ENCODE results near the gene BPIFB4. TPM values are rescaled to one million over a fixed set of nuclear protein-coding genes. Genes with fewer than 3 reads are reported as not detected.

Gene BPIFB4
- not detected for polyA plus RNA-seq (2013, experiment 1 of 4)
- polyA plus RNA-seq (2013, experiment 2 of 4): not detected
- polyA plus RNA-seq (2013, experiment 3 of 4): not detected
- polyA plus RNA-seq (2013, experiment 4 of 4): not detected

- WGBS, 2 experiments: 94% methylated on average over 2 of the region's 2 CpGs
- H3K4me1 ChIP-seq (ENCODE audit: control insufficient read depth, insufficient read depth, low read length): no peaks in the 10 kb centered on the region
- no peak within 1 kb of the TSS for H3K27ac ChIP-seq (ENCODE audit: insufficient read depth, low read depth, low read length, poor library complexity, severe bottlenecking)
- H3K4me3 ChIP-seq (ENCODE audit: insufficient read depth, low read depth, low read length): no peak within 1 kb of the TSS
- no peaks in the 10 kb centered on the region for H3K9me3 ChIP-seq (ENCODE audit: control insufficient read depth, low read length)
- no peaks in the 10 kb centered on the region for H3K36me3 ChIP-seq (ENCODE audit: control insufficient read depth, insufficient read depth, low read length)
- H3K27me3 ChIP-seq (ENCODE audit: control insufficient read depth, insufficient read depth, low read length, poor library complexity, severe bottlenecking): no peaks in the 10 kb centered on the region
Measured at GRCh38 chr20:33079259-33079658, at the start of gene BPIFB4. TSS of gene BPIFB4 (plus strand) at chr20:33079643. CDS start at chr20:33081527, 1,884 bp downstream.

DNA sequence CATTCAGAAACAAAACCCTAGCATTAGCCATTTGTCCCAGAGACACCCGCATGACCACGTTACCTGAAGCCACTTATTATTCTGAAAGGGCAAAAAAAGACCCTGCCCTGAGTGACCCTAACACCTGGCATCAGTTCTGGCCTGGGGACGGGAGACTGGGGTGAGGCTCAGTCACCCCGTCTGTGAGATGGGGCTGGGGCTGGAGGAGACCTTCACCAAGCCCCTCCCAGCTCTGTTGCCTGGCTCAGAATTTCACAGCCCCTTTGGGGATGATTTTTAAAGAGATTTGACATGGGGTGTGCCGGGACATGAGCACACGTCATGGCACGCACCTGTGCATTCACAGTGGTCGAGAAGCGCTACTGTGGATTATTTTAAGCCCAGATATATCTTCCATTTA lies 49.4 kb upstream of the BPIFB4 start:
- Histone ChIP-seq H3K36me3 (ENCODE audit: control insufficient read depth, insufficient read depth, low read length) (no peaks in the 10 kb centered on the region), H3K27me3 (ENCODE audit: control insufficient read depth, insufficient read depth, low read length, poor library complexity, severe bottlenecking) (no peaks in the 10 kb centered on the region), H3K9me3 (ENCODE audit: control insufficient read depth, low read length) (no peaks in the 10 kb centered on the region), H3K4me3 (ENCODE audit: insufficient read depth, low read depth, low read length) (no peak overlapping the region), H3K4me1 (ENCODE audit: control insufficient read depth, insufficient read depth, low read length) (no peaks in the 10 kb centered on the region), H3K27ac (ENCODE audit: insufficient read depth, low read depth, low read length, poor library complexity, severe bottlenecking) (no peak overlapping the region)
- WGBS, 2 experiments: 92 to 93% methylated on average over 9 of the region's 9 CpGs

GRCh38 chr20:33030569-33030968 lies 48.9 kb upstream of the BPIFB4 start:
- Histone ChIP-seq H3K27ac (ENCODE audit: insufficient read depth, low read depth, low read length, poor library complexity, severe bottlenecking) (no peak overlapping the region), H3K4me3 (ENCODE audit: insufficient read depth, low read depth, low read length) (no peak overlapping the region), H3K36me3 (ENCODE audit: control insufficient read depth, insufficient read depth, low read length) (no peaks in the 10 kb centered on the region), H3K4me1 (ENCODE audit: control insufficient read depth, insufficient read depth, low read length) (no peaks in the 10 kb centered on the region), H3K9me3 (ENCODE audit: control insufficient read depth, low read length) (no peaks in the 10 kb centered on the region), H3K27me3 (ENCODE audit: control insufficient read depth, insufficient read depth, low read length, poor library complexity, severe bottlenecking) (no peaks in the 10 kb centered on the region)
- 91 to 93% methylated on average over 6 of the region's 6 CpGs for WGBS, 2 experiments

- H3K4me3 ChIP-seq (ENCODE audit: insufficient read depth, low read depth, low read length): no peak within 1 kb of the TSS
- WGBS, 2 experiments: 93 to 96% methylated on average over 10 of the region's 10 CpGs
Measured at GRCh38 chr20:33031531-33031930, 47.9 kb upstream of the BPIFB4 start, which contains the start of gene BPIFB6. TSS of gene BPIFB6 (plus strand) at chr20:33031648. CDS start at chr20:33031648, 0 bp downstream.

GRCh38 chr20:33032555-33032954 lies 46.9 kb upstream of the BPIFB4 start:
- H3K27ac ChIP-seq (ENCODE audit: insufficient read depth, low read depth, low read length, poor library complexity, severe bottlenecking): no peak overlapping the region
- 80 to 86% methylated on average over 6 of the region's 6 CpGs for whole genome bisulfite sequencing, 2 experiments
- H3K9me3 ChIP-seq (ENCODE audit: control insufficient read depth, low read length): no peaks in the 10 kb centered on the region
- no peak overlapping the region for H3K4me3 ChIP-seq (ENCODE audit: insufficient read depth, low read depth, low read length)
- H3K27me3 ChIP-seq (ENCODE audit: control insufficient read depth, insufficient read depth, low read length, poor library complexity, severe bottlenecking): no peaks in the 10 kb centered on the region
- H3K36me3 ChIP-seq (ENCODE audit: control insufficient read depth, insufficient read depth, low read length): no peaks in the 10 kb centered on the region
- no peaks in the 10 kb centered on the region for H3K4me1 ChIP-seq (ENCODE audit: control insufficient read depth, insufficient read depth, low read length)

More at GRCh38 chr20:33031531-33031930, 47.9 kb upstream of the BPIFB4 start, which contains the start of gene BPIFB6:
- H3K9me3 ChIP-seq (ENCODE audit: control insufficient read depth, low read length): no peaks in the 10 kb centered on the region
- no peak within 1 kb of the TSS for H3K27ac ChIP-seq (ENCODE audit: insufficient read depth, low read depth, low read length, poor library complexity, severe bottlenecking)
- H3K27me3 ChIP-seq (ENCODE audit: control insufficient read depth, insufficient read depth, low read length, poor library complexity, severe bottlenecking): no peaks in the 10 kb centered on the region
- no peaks in the 10 kb centered on the region for H3K36me3 ChIP-seq (ENCODE audit: control insufficient read depth, insufficient read depth, low read length)
- H3K4me1 ChIP-seq (ENCODE audit: control insufficient read depth, insufficient read depth, low read length): no peaks in the 10 kb centered on the region

- Histone ChIP-seq H3K27me3 (ENCODE audit: control insufficient read depth, insufficient read depth, low read length, poor library complexity, severe bottlenecking) (peaks cover 3% of the 10 kb centered on the region), H3K27ac (ENCODE audit: insufficient read depth, low read depth, low read length, poor library complexity, severe bottlenecking) (no peak overlapping the region), H3K4me1 (ENCODE audit: control insufficient read depth, insufficient read depth, low read length) (no peaks in the 10 kb centered on the region), H3K4me3 (ENCODE audit: insufficient read depth, low read depth, low read length) (no peak overlapping the region), H3K36me3 (ENCODE audit: control insufficient read depth, insufficient read depth, low read length) (no peaks in the 10 kb centered on the region), H3K9me3 (ENCODE audit: control insufficient read depth, low read length) (no peaks in the 10 kb centered on the region)
- WGBS, 2 experiments: 80 to 83% methylated on average over 5 of the region's 5 CpGs
Measured at GRCh38 chr20:33033381-33033780, 46.1 kb upstream of the BPIFB4 start.

DNA sequence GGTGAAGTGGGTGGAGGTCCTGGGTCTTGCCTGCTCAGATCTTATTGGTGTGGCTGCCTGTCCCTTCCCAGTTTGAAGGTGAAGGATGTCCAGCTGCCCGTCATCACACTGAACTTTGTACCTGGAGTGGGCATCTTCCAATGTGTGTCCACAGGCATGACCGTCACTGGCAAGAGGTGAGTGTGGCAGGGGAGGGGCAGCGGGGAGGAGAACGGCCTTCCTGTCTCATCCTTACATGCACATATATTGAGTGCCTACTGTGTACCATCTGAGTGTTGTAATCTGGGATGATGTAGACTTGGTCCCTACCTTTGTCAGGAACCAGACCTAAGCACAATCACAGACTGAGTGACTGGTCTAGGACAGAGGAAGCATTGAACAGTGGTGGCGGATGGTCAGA lies 45.3 kb upstream of the BPIFB4 start:
- 85 to 87% methylated on average over 5 of the region's 5 CpGs for WGBS, 2 experiments
- peaks cover 4% of the 10 kb centered on the region for H3K27me3 ChIP-seq (ENCODE audit: control insufficient read depth, insufficient read depth, low read length, poor library complexity, severe bottlenecking)
- H3K4me1 ChIP-seq (ENCODE audit: control insufficient read depth, insufficient read depth, low read length): no peaks in the 10 kb centered on the region

GRCh38 chr20:33034901-33035492 lies 44.4 kb upstream of the BPIFB4 start:
- Histone ChIP-seq H3K4me3 (ENCODE audit: insufficient read depth, low read depth, low read length) (no peak overlapping the region), H3K4me1 (ENCODE audit: control insufficient read depth, insufficient read depth, low read length) (no peaks in the 10 kb centered on the region), H3K36me3 (ENCODE audit: control insufficient read depth, insufficient read depth, low read length) (no peaks in the 10 kb centered on the region), H3K27me3 (ENCODE audit: control insufficient read depth, insufficient read depth, low read length, poor library complexity, severe bottlenecking) (peaks cover 4% of the 10 kb centered on the region), H3K27ac (ENCODE audit: insufficient read depth, low read depth, low read length, poor library complexity, severe bottlenecking) (no peak overlapping the region), H3K9me3 (ENCODE audit: control insufficient read depth, low read length) (no peaks in the 10 kb centered on the region)
- WGBS, 2 experiments: 91 to 93% methylated on average over 6 of the region's 6 CpGs

More for the DNA sequence above, 45.3 kb upstream of the BPIFB4 start:
- Histone ChIP-seq H3K27ac (ENCODE audit: insufficient read depth, low read depth, low read length, poor library complexity, severe bottlenecking) (no peak overlapping the region), H3K36me3 (ENCODE audit: control insufficient read depth, insufficient read depth, low read length) (no peaks in the 10 kb centered on the region), H3K4me3 (ENCODE audit: insufficient read depth, low read depth, low read length) (no peak overlapping the region), H3K9me3 (ENCODE audit: control insufficient read depth, low read length) (no peaks in the 10 kb centered on the region)

- Histone ChIP-seq H3K27me3 (ENCODE audit: control insufficient read depth, insufficient read depth, low read length, poor library complexity, severe bottlenecking) (peaks cover 4% of the 10 kb centered on the region), H3K4me1 (ENCODE audit: control insufficient read depth, insufficient read depth, low read length) (no peaks in the 10 kb centered on the region), H3K27ac (ENCODE audit: insufficient read depth, low read depth, low read length, poor library complexity, severe bottlenecking) (no peak overlapping the region), H3K4me3 (ENCODE audit: insufficient read depth, low read depth, low read length) (no peak overlapping the region), H3K9me3 (ENCODE audit: control insufficient read depth, low read length) (no peaks in the 10 kb centered on the region), H3K36me3 (ENCODE audit: control insufficient read depth, insufficient read depth, low read length) (no peaks in the 10 kb centered on the region)
- 80 to 82% methylated on average over 5 of the region's 5 CpGs for WGBS, 2 experiments
Measured at GRCh38 chr20:33037456-33037855, 42.0 kb upstream of the BPIFB4 start.

DNA sequence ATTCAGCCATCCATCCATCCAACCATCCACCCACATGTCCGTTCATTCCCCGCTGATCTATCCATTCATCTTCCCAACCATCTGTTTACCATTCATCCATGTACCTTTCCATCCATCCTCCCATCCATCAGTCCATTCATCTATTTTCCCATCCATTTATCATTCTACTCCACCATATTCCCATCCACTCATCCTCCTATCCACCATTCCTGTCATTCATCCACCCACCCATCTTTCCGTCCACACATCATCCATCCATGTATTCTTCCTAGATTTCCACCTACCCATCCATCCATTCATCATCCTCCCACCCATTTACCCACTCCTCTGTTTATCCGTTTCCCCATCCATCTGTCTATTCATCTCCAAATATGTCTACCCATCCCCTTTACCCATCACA lies 41.2 kb upstream of the BPIFB4 start:
- H3K4me1 ChIP-seq (ENCODE audit: control insufficient read depth, insufficient read depth, low read length): no peaks in the 10 kb centered on the region
- no peak overlapping the region for H3K4me3 ChIP-seq (ENCODE audit: insufficient read depth, low read depth, low read length)
- H3K27me3 ChIP-seq (ENCODE audit: control insufficient read depth, insufficient read depth, low read length, poor library complexity, severe bottlenecking): peaks cover 4% of the 10 kb centered on the region
- 92 to 98% methylated on average over 4 of the region's 4 CpGs for WGBS, 2 experiments
- no peaks in the 10 kb centered on the region for H3K9me3 ChIP-seq (ENCODE audit: control insufficient read depth, low read length)
- no peak overlapping the region for H3K27ac ChIP-seq (ENCODE audit: insufficient read depth, low read depth, low read length, poor library complexity, severe bottlenecking)
- H3K36me3 ChIP-seq (ENCODE audit: control insufficient read depth, insufficient read depth, low read length): no peaks in the 10 kb centered on the region

Data from ectodermal cell (in vitro differentiated cells).